ENCODE data around the gene ENG. TPM values are rescaled to one million over a fixed set of nuclear protein-coding genes. Genes with fewer than 3 reads are reported as not detected.

Gene ENG
- total RNA-seq, 1 donor: 30.7 TPM

GRCh38 chr9:127818574-127818973 is 35.9 kb downstream of the ENG start:
- H3K4me3 ChIP-seq (ENCODE audit: low read depth, low read length): no peak overlapping the region
- DNase-seq (ENCODE audit: low read depth): no peak
- TF ChIP-seq CTCF (IDR thresholded peaks at IDR 0.05; ENCODE audit: insufficient read depth, low read depth, low read length): no peak

DNA sequence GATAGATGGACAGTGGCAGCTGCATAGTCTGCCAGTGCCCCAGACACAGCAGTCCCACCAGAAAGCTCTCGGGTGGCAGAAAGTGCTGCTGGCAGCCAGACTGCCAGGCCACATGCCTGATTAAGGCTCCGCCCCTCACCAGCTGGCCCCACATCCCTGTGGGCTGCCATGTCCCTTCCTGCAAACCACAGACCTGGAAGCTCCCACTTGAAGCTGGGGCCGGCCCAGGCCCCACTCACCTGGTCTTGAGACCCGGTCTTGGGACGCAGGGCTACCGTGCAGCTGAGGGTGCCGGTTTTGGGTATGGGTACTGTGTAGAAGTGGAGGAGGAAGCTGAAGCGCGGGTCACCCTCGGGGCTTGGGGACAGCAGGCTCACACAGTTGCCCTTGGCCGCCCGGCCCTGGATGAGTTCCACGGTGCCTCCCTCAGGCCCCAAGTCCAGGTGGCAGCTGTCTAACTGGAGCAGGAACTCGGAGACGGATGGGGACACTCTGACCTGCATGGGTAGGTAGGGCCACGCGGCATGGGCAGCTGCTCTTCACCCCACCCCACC is 36.5 kb downstream of the ENG start:
- no peak for DNase-seq (ENCODE audit: low read depth)
- no peak for TF ChIP-seq CTCF (IDR thresholded peaks at IDR 0.05; ENCODE audit: insufficient read depth, low read depth, low read length)
- no peak overlapping the region for H3K4me3 ChIP-seq (ENCODE audit: low read depth, low read length)

DNA sequence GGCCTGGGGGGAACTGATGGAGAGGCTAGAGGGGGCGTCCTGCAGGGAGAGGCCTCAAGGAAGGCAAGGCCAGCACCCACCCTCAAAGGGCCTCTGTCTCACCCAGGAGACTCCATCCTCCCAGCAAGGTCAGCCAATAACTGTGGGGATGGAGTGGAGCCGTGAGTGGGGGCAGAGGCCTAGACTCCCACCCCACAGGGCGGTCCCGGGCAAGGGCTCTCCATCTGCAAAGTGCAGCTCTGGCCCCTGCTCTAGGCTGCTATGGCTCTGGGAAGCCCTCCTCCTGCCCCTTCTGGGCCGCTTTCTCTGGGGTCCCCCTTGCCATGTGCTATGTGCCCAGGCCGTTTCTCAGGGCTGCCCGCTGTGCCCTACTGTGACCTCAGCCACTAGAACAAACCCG is 37.7 kb downstream of the ENG start:
- no peak for DNase-seq (ENCODE audit: low read depth)
- TF ChIP-seq CTCF (IDR thresholded peaks at IDR 0.05; ENCODE audit: insufficient read depth, low read depth, low read length): no peak
- H3K4me3 ChIP-seq (ENCODE audit: low read depth, low read length): no peak overlapping the region

GRCh38 chr9:127816362-127816725 is 38.1 kb downstream of the ENG start:
- DNase-seq (ENCODE audit: low read depth): no peak
- TF ChIP-seq CTCF (IDR thresholded peaks at IDR 0.05; ENCODE audit: insufficient read depth, low read depth, low read length): no peak

DNA sequence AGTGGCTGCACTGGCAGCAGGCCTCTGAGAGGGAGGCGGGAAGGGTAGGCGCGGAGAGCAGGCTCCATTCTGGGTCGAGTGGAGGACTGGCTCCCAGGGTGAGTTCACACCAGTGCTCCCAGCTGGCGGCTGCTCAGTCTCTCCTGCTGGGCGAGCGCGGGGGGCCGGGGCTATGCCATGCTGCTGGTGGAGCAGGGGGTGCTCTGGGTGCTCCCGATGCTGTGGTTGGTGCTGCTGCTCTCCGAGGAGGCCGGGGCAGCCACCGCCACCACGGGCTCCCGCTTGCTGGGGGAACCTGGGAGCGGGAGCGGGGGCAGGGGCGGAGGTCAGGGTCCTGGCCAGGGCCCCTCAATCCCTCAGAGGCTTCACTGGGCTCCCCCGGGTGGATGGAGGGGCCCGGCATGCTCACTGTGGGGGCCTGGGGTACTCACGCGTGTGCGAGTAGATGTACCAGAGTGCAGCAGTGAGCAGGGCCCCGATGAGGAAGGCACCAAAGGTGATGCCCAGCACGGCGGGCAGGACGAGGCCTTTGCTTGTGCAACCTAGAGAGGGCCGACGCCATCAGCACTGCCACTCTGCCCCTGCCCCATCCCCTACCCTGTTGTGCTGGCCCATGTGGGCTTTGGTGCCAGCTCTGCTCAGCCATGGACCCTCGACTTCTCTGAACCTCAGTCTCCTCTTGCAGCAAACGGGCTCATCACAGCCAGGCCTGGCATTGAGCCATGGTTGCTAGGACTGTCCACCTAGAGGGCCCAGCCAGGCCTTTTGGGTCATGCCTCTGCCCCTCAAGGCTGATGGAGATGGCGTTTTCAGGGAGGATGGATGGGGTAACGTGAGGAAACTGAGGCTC is 38.7 kb downstream of the ENG start:
- no peak for DNase-seq (ENCODE audit: low read depth)
- no peak for TF ChIP-seq CTCF (IDR thresholded peaks at IDR 0.05; ENCODE audit: insufficient read depth, low read depth, low read length)
- H3K4me3 ChIP-seq (ENCODE audit: low read depth, low read length): no peak overlapping the region

More at GRCh38 chr9:127816362-127816725, 38.1 kb downstream of the ENG start:
- no peak overlapping the region for H3K4me3 ChIP-seq (ENCODE audit: low read depth, low read length)

DNA sequence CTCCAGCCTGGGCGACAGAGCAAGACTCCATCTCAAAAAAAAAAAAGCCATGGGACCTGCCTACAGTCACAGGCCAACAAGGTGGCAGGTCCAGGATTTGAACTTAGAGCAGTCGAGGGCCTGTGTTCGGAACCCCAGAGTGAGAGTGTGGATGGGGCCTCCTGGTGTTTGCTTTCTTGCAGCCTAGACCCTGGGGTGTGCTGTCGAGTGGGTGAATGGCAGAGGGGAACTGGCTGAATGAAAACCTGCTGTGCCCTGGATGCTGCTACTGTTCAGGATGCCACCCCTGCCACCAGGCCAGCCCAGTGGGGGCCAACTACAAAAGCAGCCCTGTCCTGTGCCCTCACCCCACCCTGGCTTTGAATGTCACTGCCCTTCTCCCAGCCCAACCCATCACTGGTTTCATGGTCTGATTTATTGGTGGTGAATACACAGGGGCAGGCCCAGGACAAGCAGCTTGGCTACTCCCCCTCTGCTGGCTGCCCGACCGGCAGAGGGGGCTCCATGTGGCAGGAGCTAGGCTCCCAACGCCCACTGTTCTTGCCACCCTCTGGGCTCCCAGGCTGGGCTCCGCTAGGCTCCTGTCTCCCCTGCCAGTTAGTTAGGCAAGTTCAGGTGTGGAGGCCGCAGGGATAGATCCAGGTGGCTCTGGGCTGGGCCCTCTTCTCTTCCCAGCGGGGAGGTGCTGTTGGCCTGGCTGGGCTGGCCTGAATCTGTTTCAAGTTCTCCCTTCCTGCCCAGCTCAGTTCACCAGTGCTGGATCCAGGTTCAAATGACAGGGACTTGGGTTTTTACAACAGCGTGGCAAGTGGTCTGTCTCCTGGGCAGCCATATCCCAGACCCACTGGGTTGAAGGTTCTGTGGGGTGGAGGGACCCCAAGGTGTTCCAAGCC is 39.6 kb downstream of the ENG start:
- DNase-seq (ENCODE audit: low read depth): no peak
- TF ChIP-seq CTCF (IDR thresholded peaks at IDR 0.05; ENCODE audit: insufficient read depth, low read depth, low read length): no peak
- no peak overlapping the region for H3K4me3 ChIP-seq (ENCODE audit: low read depth, low read length)

All from fibroblast of villous mesenchyme (primary cell).